SU-DHL-6 (cell line): ENCODE data around the gene FRMPD3.

Source experiments
- H2AFZ ChIP-seq: fragments of 200-600 bp; sonication (generic); 2 replicates; pipeline ENCODE4 v1.6.1; 2014; ENCODE audit warnings: low read depth, mild to moderate bottlenecking, moderate library complexity, mixed read lengths, antibody characterized with exemption, low read length; ENCODE audit not compliant: severe bottlenecking
- H3F3A ChIP-seq: fragments of 200-600 bp; shearing (Covaris generic); 2 replicates; pipeline ENCODE4 v1.6.0; 2016; ENCODE audit warnings: antibody characterized with exemption, mild to moderate bottlenecking; ENCODE audit not compliant: insufficient read depth
- H3K27ac ChIP-seq: fragments of 200-600 bp; sonication (generic); 2 replicates; pipeline ENCODE4 v1.5.1; 2016; ENCODE audit warnings: low read depth, mild to moderate bottlenecking, low read length, moderate library complexity, mixed read lengths
- H3K27me3 ChIP-seq: fragments of 200-600 bp; sonication (generic), shearing (Covaris generic); 2 replicates; pipeline ENCODE4 v1.6.0; 2014; ENCODE audit warnings: mild to moderate bottlenecking, low read length
- H3K36me3 ChIP-seq: fragments of 200-600 bp; sonication (generic); 2 replicates; pipeline ENCODE4 v1.6.1; 2014; ENCODE audit warnings: mild to moderate bottlenecking, low read length, mixed read lengths
- H3K4me2 ChIP-seq: fragments of 300-600, 200-600 bp; shearing (Covaris generic), sonication (generic); 2 replicates; pipeline ENCODE4 v1.6.0; 2014; ENCODE audit warnings: low read length, low read depth, mild to moderate bottlenecking; ENCODE audit not compliant: poor library complexity, severe bottlenecking
- H3K4me3 ChIP-seq: fragments of 200-600 bp; sonication (generic); 2 replicates; pipeline ENCODE4 v1.5.1; 2014; ENCODE audit warnings: antibody characterized with exemption, low read length, mild to moderate bottlenecking, mixed read lengths; ENCODE audit not compliant: insufficient read depth, poor library complexity, severe bottlenecking
- H3K79me2 ChIP-seq: fragments of 200-600 bp; sonication (generic); 2 replicates; pipeline ENCODE4 v1.6.1; 2014; ENCODE audit warnings: mild to moderate bottlenecking, low read length, moderate library complexity; ENCODE audit not compliant: insufficient read depth
- H3K9ac ChIP-seq: fragments of 200-600 bp; sonication (generic); 2 replicates; pipeline ENCODE4 v1.7.0; 2014; ENCODE audit warnings: mild to moderate bottlenecking, low read length
- H3K9me2 ChIP-seq: fragments of 200-600 bp; sonication (generic); replicated peaks from 2 replicates; pipeline ENCODE4 v1.6.1; 2014; ENCODE audit warnings: low read length; ENCODE audit not compliant: insufficient read depth
- H3K9me3 ChIP-seq: fragments of 200-600 bp; sonication (generic); 2 replicates; pipeline ENCODE4 v1.6.1; 2014; ENCODE audit warnings: low read length, mixed read lengths; ENCODE audit not compliant: insufficient read depth
- H4K20me1 ChIP-seq: fragments of 200-600 bp; sonication (generic); 2 replicates; pipeline ENCODE4 v1.6.1; 2014; ENCODE audit warnings: low read depth, mild to moderate bottlenecking, antibody characterized with exemption, low read length, moderate library complexity, mixed read lengths
- CTCF ChIP-seq: fragments of 200-600 bp; sonication (generic); IDR thresholded peaks from one replicate; pipeline ENCODE4 v1.5.1; 2017; ENCODE audit warnings: antibody characterized with exemption, mild to moderate bottlenecking, low read length, moderate library complexity; ENCODE audit not compliant: insufficient read depth, poor library complexity, severe bottlenecking
- EZH2phosphoT487 ChIP-seq: fragments of 200-600 bp; sonication (generic), shearing (Covaris generic); conservative IDR thresholded peaks from 2 replicates; pipeline ENCODE4 v1.6.1; 2018; ENCODE audit warnings: mild to moderate bottlenecking, antibody characterized with exemption, low read length, moderate library complexity, mixed read lengths

Gene FRMPD3

GRCh38 chrX:107482046-107482445 is 32.6 kb downstream of the FRMPD3 start:
- Histone ChIP-seq H3K27ac (no peak overlapping the region), H4K20me1 (no peaks in the 10 kb centered on the region), H3K79me2 (no peaks in the 10 kb centered on the region), H3K9ac (no peak overlapping the region), H3K27me3 (no peaks in the 10 kb centered on the region), H3K9me3 (no peaks in the 10 kb centered on the region), H3F3A (no peaks in the 10 kb centered on the region), H3K4me2 (no peak overlapping the region), H3K9me2 (no peaks in the 10 kb centered on the region), H3K4me3 (no peak overlapping the region), H3K36me3 (no peaks in the 10 kb centered on the region), H2AFZ (no peak overlapping the region)
- TF ChIP-seq EZH2phosphoT487 = no peak
- no peak for TF ChIP-seq CTCF

GRCh38 chrX:107484002-107484726 is 34.7 kb downstream of the FRMPD3 start:
- H3K27me3 ChIP-seq = no peaks in the 10 kb centered on the region
- TF ChIP-seq EZH2phosphoT487 = no peak
- TF ChIP-seq CTCF = no peak
- H3K79me2 ChIP-seq = no peaks in the 10 kb centered on the region
- H3K9me2 ChIP-seq = no peaks in the 10 kb centered on the region
- H4K20me1 ChIP-seq = no peaks in the 10 kb centered on the region
- H3F3A ChIP-seq = no peaks in the 10 kb centered on the region
- no peaks in the 10 kb centered on the region for H3K36me3 ChIP-seq
- H3K9me3 ChIP-seq = no peaks in the 10 kb centered on the region
- no peak overlapping the region for H2AFZ ChIP-seq
- H3K27ac ChIP-seq = no peak overlapping the region
- H3K4me3 ChIP-seq = no peak overlapping the region
- no peak overlapping the region for H3K9ac ChIP-seq
- H3K4me2 ChIP-seq = no peak overlapping the region

- TF ChIP-seq CTCF (no peak), EZH2phosphoT487 (no peak)
- Histone ChIP-seq H3K36me3 (no peaks in the 10 kb centered on the region), H3K4me2 (no peak overlapping the region), H3K27me3 (no peaks in the 10 kb centered on the region), H3K9me2 (no peaks in the 10 kb centered on the region), H3K9ac (no peak overlapping the region), H2AFZ (no peak overlapping the region), H3K9me3 (no peaks in the 10 kb centered on the region), H3K27ac (no peak overlapping the region), H3F3A (no peaks in the 10 kb centered on the region), H4K20me1 (no peaks in the 10 kb centered on the region), H3K79me2 (no peaks in the 10 kb centered on the region), H3K4me3 (no peak overlapping the region)
These were observed 35.6 kb downstream of the FRMPD3 start for GRCh38 chrX:107485013-107485412.
